ENCODE results near the gene PGAP6.
"Not testable (repeated sequence)": the region's sequence is repeated elsewhere in the genome, so short reads cannot be mapped to it uniquely, and the experiment has no call there.

The PGAP6 gene

DNA sequence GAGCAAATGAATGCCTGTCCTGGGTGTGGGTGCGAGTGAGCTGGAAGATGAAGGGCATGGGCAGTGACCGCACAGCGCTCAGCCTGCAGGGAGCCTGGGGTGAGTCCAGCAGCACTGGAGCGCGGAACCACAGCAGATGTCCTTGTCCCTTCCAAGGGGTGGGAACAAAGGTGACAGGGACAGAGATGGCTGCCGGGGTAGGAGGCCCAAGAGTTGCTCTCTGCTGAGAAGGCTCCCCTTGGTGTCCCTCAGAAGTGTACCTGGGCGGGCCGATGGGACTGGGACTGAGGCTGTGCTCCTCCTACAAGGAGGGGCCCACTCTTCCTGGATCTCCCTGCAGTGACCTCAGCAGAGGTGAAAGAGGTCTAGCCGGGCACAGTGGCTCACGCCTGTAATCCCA is 7.6 kb upstream of the PGAP6 start:
- Histone ChIP-seq H3K4me3 (ENCODE audit: low read length in 2 of 2) (no peak overlapping the region), H3K4me1 (ENCODE audit: control insufficient read depth in 2 of 2, insufficient read depth in 2 of 2, low read length in 2 of 2) (no peaks in the 10 kb centered on the region), H3K9ac (ENCODE audit: low read depth in 1 of 2, low read length in 2 of 2) (no peak overlapping the region), H3K36me3 (ENCODE audit: control insufficient read depth in 2 of 2, insufficient read depth in 2 of 2, low read length in 2 of 2) (no peaks in the 10 kb centered on the region), H3K9me3 (ENCODE audit: control insufficient read depth in 2 of 2, low read length in 2 of 2) (no peaks in the 10 kb centered on the region), H3K27ac (ENCODE audit: low read depth in 2 of 2, low read length in 2 of 2) (no peak overlapping the region), H3K27me3 (ENCODE audit: control insufficient read depth in 2 of 2, insufficient read depth in 2 of 2, low read length in 2 of 2) (no peaks in the 10 kb centered on the region)

DNA sequence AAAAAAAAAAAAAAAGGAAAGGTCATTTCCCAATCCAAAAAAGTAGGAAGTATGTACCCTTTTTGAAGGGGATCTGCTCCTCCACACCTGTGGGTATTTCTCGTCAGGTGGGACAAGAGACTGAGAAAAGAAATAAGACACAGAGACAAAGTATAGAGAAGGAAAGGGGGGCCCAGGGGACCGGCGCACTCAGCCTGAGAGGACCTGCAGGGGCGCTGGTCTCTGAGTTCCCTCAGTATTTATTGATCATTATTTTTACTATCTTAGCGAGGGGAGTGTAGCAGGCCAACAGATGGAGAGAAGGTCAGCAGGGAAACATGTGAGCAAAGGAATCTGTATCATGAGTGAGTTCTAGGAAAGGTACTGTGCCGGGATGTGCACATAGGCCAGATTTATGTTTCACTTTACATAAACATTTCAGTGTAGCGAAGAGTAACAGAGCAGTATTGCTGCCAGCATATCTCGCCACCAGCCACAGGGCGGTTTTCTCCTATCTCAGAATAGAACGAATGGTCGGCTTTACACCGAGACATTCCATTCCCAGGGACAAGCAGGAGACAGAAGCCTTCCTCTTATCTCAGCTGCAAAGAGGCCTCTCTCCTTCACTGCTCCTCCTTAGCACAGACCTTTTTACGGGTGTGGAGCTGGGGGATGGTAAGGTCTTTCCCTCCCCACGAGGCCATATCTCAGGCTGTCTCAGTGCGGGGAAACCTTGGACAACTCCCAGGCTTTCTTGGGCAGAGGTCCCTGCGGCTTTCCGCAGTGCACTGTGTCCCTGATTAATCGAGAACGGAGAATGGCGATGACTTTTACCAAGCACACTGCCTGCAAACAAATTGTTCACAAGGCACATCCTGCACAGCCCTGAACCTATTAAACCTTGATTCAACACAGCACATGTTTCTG is 6.2 kb upstream of the PGAP6 start:
- H3K9ac ChIP-seq (ENCODE audit: low read depth in 1 of 2, low read length in 2 of 2); H3K4me1 ChIP-seq (ENCODE audit: control insufficient read depth in 2 of 2, insufficient read depth in 2 of 2, low read length in 2 of 2); H3K4me3 ChIP-seq (ENCODE audit: low read length in 2 of 2); H3K27me3 ChIP-seq (ENCODE audit: control insufficient read depth in 2 of 2, insufficient read depth in 2 of 2, low read length in 2 of 2); H3K36me3 ChIP-seq (ENCODE audit: control insufficient read depth in 2 of 2, insufficient read depth in 2 of 2, low read length in 2 of 2); H3K27ac ChIP-seq (ENCODE audit: low read depth in 2 of 2, low read length in 2 of 2); H3K9me3 ChIP-seq (ENCODE audit: control insufficient read depth in 2 of 2, low read length in 2 of 2): not testable (repeated sequence)

DNA sequence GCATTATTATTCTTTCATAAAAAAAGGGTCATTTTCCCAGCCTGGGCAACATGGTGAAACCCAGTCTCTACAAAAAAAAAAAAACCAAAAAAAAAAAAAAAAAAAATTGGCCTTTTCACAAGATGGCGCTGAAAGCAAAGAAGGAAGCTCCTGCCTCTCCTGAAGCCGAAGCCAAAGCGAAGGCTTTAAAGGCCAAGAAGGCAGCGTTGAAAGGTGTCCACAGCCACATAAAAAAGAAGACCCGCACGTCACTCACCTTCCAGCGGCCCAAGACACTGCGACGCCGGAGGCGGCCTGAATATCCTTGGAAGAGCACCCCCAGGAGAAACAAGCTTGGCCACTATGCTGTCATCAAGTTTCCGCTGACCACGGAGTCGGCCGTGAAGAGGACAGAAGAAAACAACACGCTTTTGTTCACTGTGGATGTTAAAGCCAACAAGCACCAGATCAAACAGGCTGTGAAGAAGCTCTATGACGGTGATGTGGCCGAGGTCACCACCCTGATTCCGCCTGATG is 4.9 kb upstream of the PGAP6 start:
- Histone ChIP-seq H3K27ac (ENCODE audit: low read depth in 2 of 2, low read length in 2 of 2) (peak overlapping the region in 1 of 2 donors; percentile 11), H3K9ac (ENCODE audit: low read depth in 1 of 2, low read length in 2 of 2) (no peak overlapping the region), H3K27me3 (ENCODE audit: control insufficient read depth in 2 of 2, insufficient read depth in 2 of 2, low read length in 2 of 2) (no peaks in the 10 kb centered on the region), H3K9me3 (ENCODE audit: control insufficient read depth in 2 of 2, low read length in 2 of 2) (no peaks in the 10 kb centered on the region), H3K36me3 (ENCODE audit: control insufficient read depth in 2 of 2, insufficient read depth in 2 of 2, low read length in 2 of 2) (no peaks in the 10 kb centered on the region), H3K4me1 (ENCODE audit: control insufficient read depth in 2 of 2, insufficient read depth in 2 of 2, low read length in 2 of 2) (peaks cover 10 to 14% of the 10 kb centered on the region in 2 donors), H3K4me3 (ENCODE audit: low read length in 2 of 2) (no peak overlapping the region)

DNA sequence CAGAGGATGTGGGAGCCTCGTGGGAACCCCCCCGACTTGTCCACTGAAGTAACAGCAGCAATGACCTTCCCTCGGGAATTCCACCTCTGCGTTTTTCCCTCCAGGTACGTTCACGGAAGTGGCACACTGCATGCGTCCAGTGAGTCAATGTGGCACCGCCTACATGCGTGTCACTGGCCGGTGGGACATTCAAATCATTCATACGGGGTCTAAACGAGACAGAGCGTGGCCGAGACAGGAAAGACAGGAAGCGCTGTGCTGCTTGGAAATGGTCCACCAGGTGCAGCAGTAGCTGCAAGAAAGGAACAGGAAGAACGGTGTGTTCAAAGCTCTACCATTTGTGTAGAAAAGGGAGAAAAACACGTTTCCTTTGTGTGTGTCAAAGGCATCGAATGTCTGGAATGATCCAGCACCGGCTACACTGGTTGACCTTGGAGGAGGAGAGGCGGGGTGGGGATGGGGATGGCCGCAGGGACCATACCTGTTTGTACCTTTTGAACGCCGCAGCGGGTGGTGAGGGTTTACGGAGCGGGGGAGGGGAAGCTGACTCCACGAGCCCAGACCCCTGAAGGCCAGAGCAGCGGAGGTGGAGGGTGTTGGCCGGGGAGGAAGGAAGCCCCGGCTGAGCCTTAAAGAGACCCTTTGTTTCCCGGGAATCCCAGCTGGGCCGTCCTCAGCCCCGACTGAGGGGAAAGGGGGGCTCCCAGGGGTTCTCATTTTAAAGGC is 1.7 kb upstream of the PGAP6 start:
- H3K36me3 ChIP-seq (ENCODE audit: control insufficient read depth in 2 of 2, insufficient read depth in 2 of 2, low read length in 2 of 2): no peaks in the 10 kb centered on the region
- peak overlapping the region; percentile 80 to 87 for H3K27ac ChIP-seq (ENCODE audit: low read depth in 2 of 2, low read length in 2 of 2)
- H3K9me3 ChIP-seq (ENCODE audit: control insufficient read depth in 2 of 2, low read length in 2 of 2): no peaks in the 10 kb centered on the region
- peaks cover 27 to 35% of the 10 kb centered on the region in 2 donors for H3K4me1 ChIP-seq (ENCODE audit: control insufficient read depth in 2 of 2, insufficient read depth in 2 of 2, low read length in 2 of 2)
- H3K27me3 ChIP-seq (ENCODE audit: control insufficient read depth in 2 of 2, insufficient read depth in 2 of 2, low read length in 2 of 2): no peaks in the 10 kb centered on the region
- H3K9ac ChIP-seq (ENCODE audit: low read depth in 1 of 2, low read length in 2 of 2): peak overlapping the region; percentile 76 to 81
- peak overlapping the region; percentile 53 to 89 for H3K4me3 ChIP-seq (ENCODE audit: low read length in 2 of 2)

DNA sequence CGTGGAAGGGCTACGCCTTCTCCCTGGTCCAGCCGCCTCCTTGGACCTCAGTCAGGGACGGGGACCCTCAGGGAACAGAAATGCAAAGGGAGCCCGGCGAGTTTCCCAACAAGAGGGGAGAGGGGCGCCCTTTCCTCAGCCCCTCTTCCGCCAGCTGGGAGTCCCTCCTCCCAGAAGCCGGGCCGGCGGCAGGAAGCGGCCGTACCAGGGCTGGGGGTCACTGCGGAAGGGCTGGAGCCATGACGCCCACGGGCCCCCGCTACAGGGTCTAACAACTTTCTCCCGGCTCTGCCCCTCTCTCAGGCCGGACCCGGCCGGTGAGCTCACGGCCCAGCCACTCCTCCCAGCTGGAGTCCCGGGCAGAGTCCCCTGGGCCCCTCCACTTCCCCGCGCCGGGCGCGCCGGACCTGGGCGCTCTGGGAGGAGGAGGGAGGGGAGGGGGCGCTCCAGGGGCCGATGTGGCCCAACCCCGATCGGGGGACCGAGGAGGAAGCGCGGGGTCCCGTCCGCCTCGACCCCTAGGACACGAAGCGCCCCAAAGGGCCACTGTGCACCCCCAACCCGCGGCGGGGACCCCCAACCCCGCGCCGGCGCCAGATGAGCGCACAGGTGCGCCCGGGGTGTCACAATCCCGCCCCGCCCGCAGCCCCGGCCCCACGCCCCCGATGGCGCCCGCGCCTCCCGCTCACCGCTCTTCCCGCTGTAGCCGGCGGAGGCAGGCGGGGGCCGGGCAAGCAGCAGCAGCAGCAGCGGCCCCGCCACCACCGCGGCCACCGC is 578 bp downstream of the PGAP6 start:
- Histone ChIP-seq H3K9ac (ENCODE audit: low read depth in 1 of 2, low read length in 2 of 2) (peak overlapping the region; percentile 74 to 83), H3K27ac (ENCODE audit: low read depth in 2 of 2, low read length in 2 of 2) (peak overlapping the region; percentile 63 to 71), H3K4me1 (ENCODE audit: control insufficient read depth in 2 of 2, insufficient read depth in 2 of 2, low read length in 2 of 2) (peaks cover 27 to 35% of the 10 kb centered on the region in 2 donors)

DNA sequence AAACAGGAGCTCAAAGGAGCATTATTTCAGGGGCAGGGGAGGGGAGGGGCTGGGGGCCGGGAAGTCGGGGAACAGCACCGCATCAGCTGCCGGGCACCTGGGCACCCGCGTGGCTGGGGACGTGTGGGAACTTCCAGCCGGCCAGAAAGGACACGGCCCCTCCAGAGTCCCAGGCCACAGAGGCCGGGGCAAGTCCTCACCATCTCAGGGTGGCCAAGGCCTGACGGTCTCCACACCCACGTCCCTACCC is 1.1 kb downstream of the PGAP6 start:
- peak overlapping the region; percentile 63 to 71 for H3K27ac ChIP-seq (ENCODE audit: low read depth in 2 of 2, low read length in 2 of 2)
- no peaks in the 10 kb centered on the region for H3K9me3 ChIP-seq (ENCODE audit: control insufficient read depth in 2 of 2, low read length in 2 of 2)
- peaks cover 8 to 19% of the 10 kb centered on the region in 2 donors for H3K36me3 ChIP-seq (ENCODE audit: control insufficient read depth in 2 of 2, insufficient read depth in 2 of 2, low read length in 2 of 2)
- peaks cover 27 to 35% of the 10 kb centered on the region in 2 donors for H3K4me1 ChIP-seq (ENCODE audit: control insufficient read depth in 2 of 2, insufficient read depth in 2 of 2, low read length in 2 of 2)
- H3K27me3 ChIP-seq (ENCODE audit: control insufficient read depth in 2 of 2, insufficient read depth in 2 of 2, low read length in 2 of 2): no peaks in the 10 kb centered on the region
- peak overlapping the region; percentile 74 to 83 for H3K9ac ChIP-seq (ENCODE audit: low read depth in 1 of 2, low read length in 2 of 2)
- peak overlapping the region; percentile 73 to 76 for H3K4me3 ChIP-seq (ENCODE audit: low read length in 2 of 2)

More for the DNA sequence above, 578 bp downstream of the PGAP6 start:
- Histone ChIP-seq H3K36me3 (ENCODE audit: control insufficient read depth in 2 of 2, insufficient read depth in 2 of 2, low read length in 2 of 2) (peaks cover 5 to 14% of the 10 kb centered on the region in 2 donors), H3K4me3 (ENCODE audit: low read length in 2 of 2) (peak overlapping the region; percentile 73 to 76), H3K27me3 (ENCODE audit: control insufficient read depth in 2 of 2, insufficient read depth in 2 of 2, low read length in 2 of 2) (no peaks in the 10 kb centered on the region), H3K9me3 (ENCODE audit: control insufficient read depth in 2 of 2, low read length in 2 of 2) (no peaks in the 10 kb centered on the region)

DNA sequence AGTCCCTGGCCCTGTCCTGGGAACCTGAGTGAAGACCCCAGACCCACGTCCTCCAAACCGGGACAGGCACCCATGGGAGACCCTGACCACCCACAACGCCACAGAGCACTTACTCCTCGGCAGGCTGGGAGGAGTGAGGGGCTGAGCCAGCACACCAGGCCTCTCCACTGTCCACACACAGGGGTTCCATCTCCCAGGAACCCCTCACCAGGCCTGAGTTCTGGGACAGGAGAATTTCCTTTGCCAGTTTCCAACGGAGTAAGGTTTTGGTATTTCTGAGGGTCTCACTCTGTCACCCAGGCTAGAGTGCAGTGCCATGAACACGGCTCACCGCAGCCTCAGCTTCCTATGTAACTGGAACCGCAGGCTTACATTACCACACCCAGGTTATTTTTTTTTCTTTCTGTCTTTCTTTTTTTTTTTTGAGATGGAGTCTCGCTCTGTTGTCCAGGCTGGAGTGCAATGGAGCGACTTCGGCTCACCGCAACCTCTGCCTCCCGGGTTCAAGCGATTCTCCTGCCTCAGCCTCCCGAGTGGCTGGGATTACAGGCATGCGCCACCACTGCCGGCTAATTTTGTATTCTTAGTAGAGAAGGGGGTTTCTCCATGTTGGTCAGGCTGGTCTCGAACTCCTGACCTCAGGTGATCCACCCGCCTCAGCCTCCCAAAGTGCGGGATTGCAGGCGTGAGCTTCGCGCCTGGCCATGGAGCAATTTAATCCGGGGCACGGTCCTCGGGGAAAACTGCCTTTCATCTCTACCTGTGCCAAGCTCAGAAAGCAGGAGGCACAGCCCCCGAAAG is 1.6 kb downstream of the PGAP6 start:
- Histone ChIP-seq H3K27ac (ENCODE audit: low read depth in 2 of 2, low read length in 2 of 2) (peak overlapping the region; percentile 34 to 65), H3K9me3 (ENCODE audit: control insufficient read depth in 2 of 2, low read length in 2 of 2) (no peaks in the 10 kb centered on the region), H3K9ac (ENCODE audit: low read depth in 1 of 2, low read length in 2 of 2) (peak overlapping the region; percentile 24 to 54), H3K36me3 (ENCODE audit: control insufficient read depth in 2 of 2, insufficient read depth in 2 of 2, low read length in 2 of 2) (peaks cover 8 to 22% of the 10 kb centered on the region in 2 donors), H3K4me3 (ENCODE audit: low read length in 2 of 2) (peak overlapping the region; percentile 26 to 76), H3K4me1 (ENCODE audit: control insufficient read depth in 2 of 2, insufficient read depth in 2 of 2, low read length in 2 of 2) (peaks cover 27 to 35% of the 10 kb centered on the region in 2 donors), H3K27me3 (ENCODE audit: control insufficient read depth in 2 of 2, insufficient read depth in 2 of 2, low read length in 2 of 2) (no peaks in the 10 kb centered on the region)

DNA sequence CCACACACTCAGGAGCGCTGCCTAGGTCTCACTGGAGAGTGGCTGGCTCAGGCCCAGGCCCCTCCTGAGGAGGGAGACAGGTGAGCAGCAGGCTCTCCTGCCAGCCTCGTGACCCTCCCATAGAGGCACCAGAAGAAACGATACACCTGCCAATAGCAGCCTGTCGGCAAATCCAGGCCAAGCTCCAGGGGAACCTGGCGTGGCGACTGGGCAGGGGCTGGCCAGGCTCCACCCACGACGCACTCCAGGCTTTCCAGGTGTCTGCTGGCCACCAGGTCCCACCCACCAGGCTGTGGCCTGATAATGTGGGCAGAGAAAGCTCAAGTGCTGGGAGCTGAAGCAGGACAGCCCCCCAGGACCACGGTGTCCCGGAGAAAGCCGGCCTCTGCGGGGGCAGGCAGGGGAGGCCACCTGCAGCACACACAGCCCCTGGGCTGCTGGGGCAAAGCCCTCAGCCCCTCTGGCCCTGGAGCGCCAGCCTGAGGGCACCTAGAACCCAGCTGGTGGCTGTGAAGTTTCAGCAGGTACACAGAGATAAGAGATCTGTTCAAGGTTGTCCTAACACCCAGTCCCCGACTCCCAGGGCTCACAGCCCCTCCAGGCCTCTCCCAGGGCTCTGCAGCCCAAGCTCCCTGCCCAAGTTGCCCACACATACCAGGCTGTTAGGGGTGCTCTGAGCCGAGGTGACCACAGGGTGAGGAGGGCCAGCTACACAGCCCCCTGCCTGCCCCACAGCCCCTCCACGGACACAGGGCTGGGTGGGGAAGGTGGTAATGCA is 2.4 kb downstream of the PGAP6 start:
- peak overlapping the region; percentile 34 to 65 for H3K27ac ChIP-seq (ENCODE audit: low read depth in 2 of 2, low read length in 2 of 2)
- H3K27me3 ChIP-seq (ENCODE audit: control insufficient read depth in 2 of 2, insufficient read depth in 2 of 2, low read length in 2 of 2): no peaks in the 10 kb centered on the region
- peaks cover 27 to 35% of the 10 kb centered on the region in 2 donors for H3K4me1 ChIP-seq (ENCODE audit: control insufficient read depth in 2 of 2, insufficient read depth in 2 of 2, low read length in 2 of 2)
- H3K9ac ChIP-seq (ENCODE audit: low read depth in 1 of 2, low read length in 2 of 2): peak overlapping the region; percentile 24 to 54
- H3K36me3 ChIP-seq (ENCODE audit: control insufficient read depth in 2 of 2, insufficient read depth in 2 of 2, low read length in 2 of 2): peaks cover 14 to 30% of the 10 kb centered on the region in 2 donors
- H3K4me3 ChIP-seq (ENCODE audit: low read length in 2 of 2): peak overlapping the region; percentile 26 to 31
- H3K9me3 ChIP-seq (ENCODE audit: control insufficient read depth in 2 of 2, low read length in 2 of 2): no peaks in the 10 kb centered on the region

DNA sequence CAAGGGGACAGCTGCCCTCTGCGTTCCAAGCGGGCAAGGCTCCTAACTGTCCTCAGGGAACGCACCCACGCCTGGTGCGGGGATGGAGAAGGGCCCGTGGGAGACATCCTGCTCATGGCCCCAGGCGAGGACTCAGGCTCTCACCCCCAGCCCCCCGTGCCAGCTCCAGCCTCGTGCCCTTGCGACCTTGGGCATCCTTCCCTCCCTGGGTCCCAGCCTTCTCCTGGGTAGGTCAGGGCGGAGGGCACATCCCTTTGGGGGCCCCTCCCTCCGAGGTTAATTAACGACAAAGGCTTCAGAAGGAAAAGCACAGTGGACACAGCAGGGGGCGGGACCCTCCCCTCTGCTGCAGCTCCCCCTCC is 3.0 kb downstream of the PGAP6 start:
- peak overlapping the region in 1 of 2 donors; percentile 12 for H3K9ac ChIP-seq (ENCODE audit: low read depth in 1 of 2, low read length in 2 of 2)
- H3K27ac ChIP-seq (ENCODE audit: low read depth in 2 of 2, low read length in 2 of 2): peak overlapping the region in 1 of 2 donors; percentile 13
- peaks cover 18 to 35% of the 10 kb centered on the region in 2 donors for H3K36me3 ChIP-seq (ENCODE audit: control insufficient read depth in 2 of 2, insufficient read depth in 2 of 2, low read length in 2 of 2)
- peaks cover 26 to 35% of the 10 kb centered on the region in 2 donors for H3K4me1 ChIP-seq (ENCODE audit: control insufficient read depth in 2 of 2, insufficient read depth in 2 of 2, low read length in 2 of 2)
- no peaks in the 10 kb centered on the region for H3K9me3 ChIP-seq (ENCODE audit: control insufficient read depth in 2 of 2, low read length in 2 of 2)
- no peaks in the 10 kb centered on the region for H3K27me3 ChIP-seq (ENCODE audit: control insufficient read depth in 2 of 2, insufficient read depth in 2 of 2, low read length in 2 of 2)
- no peak overlapping the region for H3K4me3 ChIP-seq (ENCODE audit: low read length in 2 of 2)
